Measurements from ENCODE around the gene RCOR1. TPM values are rescaled to one million over a fixed set of nuclear protein-coding genes. Genes with fewer than 3 reads are reported as not detected.

The RCOR1 gene
- polyA plus RNA-seq, 1 donor (not counting 4 experiments of a cell fraction or from before 2014, with no cell fraction given), result 27.0 TPM

GRCh38 chr14:102758087-102758486 lies 165.6 kb downstream of the RCOR1 start:
- FAIRE-seq (no peak), DNase-seq (ENCODE audit: low read depth, low spot score) (no peak)
- H3K27me3 ChIP-seq (ENCODE audit: control insufficient read depth, extremely low read depth, insufficient read depth, low read length), result peaks cover 12% of the 10 kb centered on the region
- no peak for TF ChIP-seq CTCF (optimal IDR thresholded peaks at IDR 0.05 in 1 of 3, IDR thresholded peaks at IDR 0.05 in 1 of 3, conservative IDR thresholded peaks at IDR 0.05 in 1 of 3; ENCODE audit: extremely low read depth in 1 of 3, insufficient read depth in 2 of 3, low read length in 3 of 3)
- TF ChIP-seq EZH2 (IDR thresholded peaks at IDR 0.05; ENCODE audit: low read length), result no peak
- no peaks in the 10 kb centered on the region for H3K4me1 ChIP-seq (ENCODE audit: control insufficient read depth, extremely low read depth, insufficient read depth, low read length)
- H2AFZ ChIP-seq (ENCODE audit: control insufficient read depth, low read length), result no peak overlapping the region
- H3K4me2 ChIP-seq (ENCODE audit: control insufficient read depth, extremely low read depth, insufficient read depth, low read depth, low read length), result no peak overlapping the region
- no peak overlapping the region for H3K4me3 ChIP-seq (ENCODE audit: control insufficient read depth in 2 of 3, extremely low read depth in 1 of 3, insufficient read depth in 2 of 3, low read depth in 1 of 3, low read length in 3 of 3)
- no peaks in the 10 kb centered on the region for H3K79me2 ChIP-seq (ENCODE audit: control insufficient read depth, insufficient read depth, low read length)
- no peak overlapping the region for H3K9ac ChIP-seq (ENCODE audit: control insufficient read depth, extremely low read depth, insufficient read depth, low read length)
- H3K9me1 ChIP-seq (ENCODE audit: control insufficient read depth, extremely low read depth, insufficient read depth, low read length), result no peaks in the 10 kb centered on the region
- no peaks in the 10 kb centered on the region for H3K9me3 ChIP-seq (ENCODE audit: control insufficient read depth, low read depth, low read length)
- H4K20me1 ChIP-seq (ENCODE audit: control insufficient read depth, extremely low read depth, insufficient read depth, low read length), result no peaks in the 10 kb centered on the region
- H3K36me3 ChIP-seq (ENCODE audit: control insufficient read depth in 2 of 2, extremely low read depth in 1 of 2, insufficient read depth in 2 of 2, low read length in 2 of 2), result no peaks in the 10 kb centered on the region
- dilution Hi-C loops (cut with MboI; ENCODE audit: extremely low pct_ligation_motif_present, low sequenced_read_pairs), result no loop called here
- H3K27ac ChIP-seq (ENCODE audit: control insufficient read depth, insufficient read depth, low read length), result no peak overlapping the region

- H3K4me1 ChIP-seq (ENCODE audit: control insufficient read depth, extremely low read depth, insufficient read depth, low read length), result no peaks in the 10 kb centered on the region
- no peak overlapping the region for H3K27ac ChIP-seq (ENCODE audit: control insufficient read depth, insufficient read depth, low read length)
- TF ChIP-seq CTCF (optimal IDR thresholded peaks at IDR 0.05 in 1 of 3, IDR thresholded peaks at IDR 0.05 in 1 of 3, conservative IDR thresholded peaks at IDR 0.05 in 1 of 3; ENCODE audit: extremely low read depth in 1 of 3, insufficient read depth in 2 of 3, low read length in 3 of 3) (no peak), EZH2 (IDR thresholded peaks at IDR 0.05; ENCODE audit: low read length) (no peak)
- H3K4me3 ChIP-seq (ENCODE audit: control insufficient read depth in 2 of 3, extremely low read depth in 1 of 3, insufficient read depth in 2 of 3, low read depth in 1 of 3, low read length in 3 of 3), result no peak overlapping the region
- no peaks in the 10 kb centered on the region for H3K79me2 ChIP-seq (ENCODE audit: control insufficient read depth, insufficient read depth, low read length)
- H4K20me1 ChIP-seq (ENCODE audit: control insufficient read depth, extremely low read depth, insufficient read depth, low read length), result no peaks in the 10 kb centered on the region
- H3K9me3 ChIP-seq (ENCODE audit: control insufficient read depth, low read depth, low read length), result no peaks in the 10 kb centered on the region
- H3K27me3 ChIP-seq (ENCODE audit: control insufficient read depth, extremely low read depth, insufficient read depth, low read length), result peaks cover 12% of the 10 kb centered on the region
- no peak overlapping the region for H3K9ac ChIP-seq (ENCODE audit: control insufficient read depth, extremely low read depth, insufficient read depth, low read length)
- no peak overlapping the region for H2AFZ ChIP-seq (ENCODE audit: control insufficient read depth, low read length)
- no peak overlapping the region for H3K4me2 ChIP-seq (ENCODE audit: control insufficient read depth, extremely low read depth, insufficient read depth, low read depth, low read length)
- H3K9me1 ChIP-seq (ENCODE audit: control insufficient read depth, extremely low read depth, insufficient read depth, low read length), result no peaks in the 10 kb centered on the region
- dilution Hi-C loops (cut with MboI; ENCODE audit: extremely low pct_ligation_motif_present, low sequenced_read_pairs), result no loop called here
- DNase-seq (ENCODE audit: low read depth, low spot score) (no peak), FAIRE-seq (no peak)
- H3K36me3 ChIP-seq (ENCODE audit: control insufficient read depth in 2 of 2, extremely low read depth in 1 of 2, insufficient read depth in 2 of 2, low read length in 2 of 2), result no peaks in the 10 kb centered on the region
Measured at GRCh38 chr14:102759456-102760187, 167.2 kb downstream of the RCOR1 start.

Measured in keratinocyte (primary cell).